Gastroesophageal sphincter (tissue), 4 donors: ENCODE measurements around the gene CAMK2N1. TPM values are rescaled to one million over a fixed set of nuclear protein-coding genes. Genes with fewer than 3 reads are reported as not detected.

Experiments
- ATAC-seq: fragments of 150-250 bp; one replicate; pipeline ENCODE4 v1.9.1; 2016; ENCODE audit warnings: mild to moderate bottlenecking, moderate library complexity
- H3K27ac ChIP-seq, 4 donors: fragments of 200-600 bp; sonication (generic) in 3 of 4; 1 replicate in 3 of 4; 2 replicates in 1 of 4; pipeline ENCODE4 v1.5.1; 2016 to 2019
- H3K27me3 ChIP-seq: fragments of 200-600 bp; sonication (generic); one replicate; pipeline ENCODE4 v1.5.1; 2019
- H3K36me3 ChIP-seq, 2 donors: fragments of 200-600 bp; sonication (generic); one replicate each; pipeline ENCODE4 v1.5.1; 2019; ENCODE audit warnings: control low read depth in 1 of 2
- H3K4me1 ChIP-seq, 3 donors: fragments of 200-600 bp; sonication (generic); 1 replicate in 2 of 3; 2 replicates in 1 of 3; pipeline ENCODE4 v1.5.1; 2016 to 2019; ENCODE audit warnings: control low read depth in 2 of 3
- H3K4me3 ChIP-seq, 2 donors: fragments of 200-600 bp; sonication (generic); one replicate each; pipeline ENCODE4 v1.5.1; 2019; ENCODE audit warnings: mild to moderate bottlenecking in 1 of 2, moderate library complexity in 1 of 2
- H3K9me3 ChIP-seq, 3 donors: fragments of 200-600 bp; sonication (generic); one replicate each; pipeline ENCODE4 v1.5.1; 2017 to 2019; ENCODE audit warnings: control low read depth in 2 of 3
- CTCF ChIP-seq, 4 experiments: fragments of 200-600 bp in 2 of 4; fragments of 450-650 bp in 2 of 4; sonication (generic) in 1 of 4; IDR thresholded peaks; one replicate each; pipeline ENCODE4 v1.5.1; 2017 to 2019; ENCODE audit warnings: antibody characterized with exemption in 4 of 4, mild to moderate bottlenecking in 2 of 4, moderate library complexity in 2 of 4
- EP300 ChIP-seq: sonication (generic); formaldehyde crosslinking; IDR thresholded peaks from one replicate; pipeline ENCODE4 v1.6.1; 2017; ENCODE audit warnings: antibody characterized with exemption, mild to moderate bottlenecking
- POLR2A ChIP-seq, 2 donors: fragments of 450-650 bp; IDR thresholded peaks; one replicate each; pipeline ENCODE4 v1.6.1; 2017; ENCODE audit warnings: antibody characterized with exemption in 2 of 2, mild to moderate bottlenecking in 2 of 2, moderate library complexity in 1 of 2
- POLR2AphosphoS5 ChIP-seq: sonication (generic); formaldehyde crosslinking; IDR thresholded peaks from one replicate; pipeline ENCODE4 v1.6.1; 2017; ENCODE audit warnings: antibody characterized with exemption
- WGBS, 2 donors: methylation state at CpG; one replicate each; pipeline ENCODE4 v1.1.5; 2018; ENCODE audit warnings: low coverage in 1 of 2; 5-methylcytosine and 5-hydroxymethylcytosine counted together
- total RNA-seq, 4 donors: library from RNA; depleted of rRNA; stranded (reverse); fragments of >200 nt; gene quantifications; one replicate each; pipeline ENCODE4 v1.1.0, GENCODE V29; 2016

CAMK2N1 gene
- total RNA-seq, 4 donors from 2014 or later: 18.2 to 29.6 (median 26.2) TPM

DNA sequence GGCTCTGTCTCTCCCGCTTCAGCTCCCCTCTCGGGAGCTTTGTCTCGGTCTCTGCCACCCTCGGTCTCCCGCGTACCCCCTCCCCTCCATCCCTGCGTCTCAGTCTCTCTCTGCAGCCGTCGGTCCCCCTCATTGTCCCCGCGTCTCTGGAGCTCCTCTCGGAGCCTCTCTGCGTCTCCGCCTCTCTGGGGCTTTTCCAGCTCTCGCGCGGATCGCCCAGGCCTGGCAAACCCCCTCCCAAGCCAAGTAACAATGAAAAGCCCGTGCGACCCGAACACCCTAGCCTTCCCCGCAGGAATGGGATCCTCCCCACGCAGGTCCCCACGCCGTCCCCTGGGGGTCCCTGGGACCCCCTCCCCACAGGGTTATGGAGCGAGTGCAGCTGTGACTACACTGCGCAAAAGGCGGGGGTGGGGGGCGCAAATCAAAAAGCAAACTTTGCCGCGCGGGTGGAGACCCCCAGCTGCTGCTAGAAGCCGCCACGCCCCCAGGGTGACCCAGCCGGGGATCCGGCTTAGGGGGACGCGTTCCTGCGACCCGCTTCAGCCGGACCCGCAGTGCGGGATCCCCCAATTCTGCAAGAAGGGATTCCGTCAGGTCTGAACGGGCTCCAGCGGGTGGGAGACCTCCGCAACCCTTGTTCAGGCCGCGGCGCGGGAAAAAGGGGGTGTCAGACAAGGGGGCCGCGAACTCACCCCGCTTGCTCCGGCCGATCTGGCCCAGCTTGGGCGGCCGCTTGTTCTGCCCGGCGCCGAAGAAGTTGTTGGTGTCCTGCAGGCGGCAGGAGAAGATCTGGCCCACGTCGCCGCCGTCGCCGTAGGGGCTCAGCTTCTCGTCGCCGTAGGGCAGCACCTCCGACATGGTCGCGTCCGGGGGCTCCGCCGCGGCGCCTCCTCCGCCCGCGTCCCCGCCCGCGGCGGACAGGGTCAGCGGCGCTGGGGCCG is 1.2 kb downstream of the CAMK2N1 start:
- TF ChIP-seq EP300: no peak
- TF ChIP-seq CTCF (IDR thresholded peaks at IDR 0.05): peak in 1 of 4 experiments; percentile 8
- peaks cover 26% of the 10 kb centered on the region for H3K27me3 ChIP-seq
- no peaks in the 10 kb centered on the region for H3K36me3 ChIP-seq
- peak overlapping the region; percentile 63 to 81 for H3K4me3 ChIP-seq
- no peaks in the 10 kb centered on the region for H3K9me3 ChIP-seq
- 3 to 4% methylated on average over 8 to 12 of the region's 89 CpGs for WGBS, 2 donors
- H3K4me1 ChIP-seq: peaks cover 0 to 54% (median 18%) of the 10 kb centered on the region in 3 donors
- no peak for ATAC-seq
- peak overlapping the region in 3 of 4 donors; percentile 94 to 96 (median 94) for H3K27ac ChIP-seq

DNA sequence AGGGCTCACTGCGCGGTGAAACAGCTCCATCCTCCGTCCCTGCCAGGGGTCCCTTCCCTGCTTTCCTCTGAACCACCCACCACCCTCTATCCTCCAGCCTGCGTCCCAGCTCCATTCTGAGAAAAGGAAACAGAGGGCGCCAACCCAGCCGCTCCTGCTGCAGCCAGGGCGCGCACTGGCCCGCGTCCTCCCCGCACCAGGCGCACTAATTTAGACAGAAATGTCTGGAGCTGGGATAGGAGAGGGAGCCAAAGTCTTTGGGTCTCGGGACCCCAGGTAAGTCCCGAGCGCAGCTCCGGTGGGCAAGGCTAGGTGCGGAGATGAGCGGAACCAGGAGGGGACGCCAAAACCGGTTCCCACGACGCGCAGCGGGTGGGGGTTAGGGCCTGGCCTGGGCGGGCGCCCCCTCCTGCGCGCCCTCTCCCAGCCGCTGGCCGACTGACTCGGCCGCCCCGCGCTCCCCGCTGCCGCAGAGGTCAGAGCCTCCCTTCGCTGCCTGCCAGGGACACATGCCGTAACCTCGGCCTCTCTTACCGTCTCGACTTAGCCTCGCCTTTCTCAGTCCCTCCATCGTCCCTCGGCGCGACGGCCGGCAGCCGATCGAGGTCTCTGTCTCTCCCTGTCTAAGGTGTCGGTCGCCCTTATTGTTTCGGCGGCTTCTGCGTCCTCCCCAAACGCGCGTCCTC is 2.0 kb downstream of the CAMK2N1 start:
- H3K9me3 ChIP-seq: no peaks in the 10 kb centered on the region
- TF ChIP-seq POLR2A (IDR thresholded peaks at IDR 0.05): no peak
- TF ChIP-seq EP300: no peak
- no peak for TF ChIP-seq POLR2AphosphoS5
- TF ChIP-seq CTCF (IDR thresholded peaks at IDR 0.05): peak in 1 of 4 experiments; percentile 32
- ATAC-seq: no peak
- H3K36me3 ChIP-seq: no peaks in the 10 kb centered on the region
- H3K4me3 ChIP-seq: peak overlapping the region; percentile 63 to 81
- H3K4me1 ChIP-seq: peaks cover 0 to 54% (median 18%) of the 10 kb centered on the region in 3 donors
- peaks cover 26% of the 10 kb centered on the region for H3K27me3 ChIP-seq
- H3K27ac ChIP-seq: peak overlapping the region in 3 of 4 donors; percentile 94 to 96 (median 94)
- WGBS, 2 donors: 1 to 3% methylated on average over 18 to 20 of the region's 58 CpGs

DNA sequence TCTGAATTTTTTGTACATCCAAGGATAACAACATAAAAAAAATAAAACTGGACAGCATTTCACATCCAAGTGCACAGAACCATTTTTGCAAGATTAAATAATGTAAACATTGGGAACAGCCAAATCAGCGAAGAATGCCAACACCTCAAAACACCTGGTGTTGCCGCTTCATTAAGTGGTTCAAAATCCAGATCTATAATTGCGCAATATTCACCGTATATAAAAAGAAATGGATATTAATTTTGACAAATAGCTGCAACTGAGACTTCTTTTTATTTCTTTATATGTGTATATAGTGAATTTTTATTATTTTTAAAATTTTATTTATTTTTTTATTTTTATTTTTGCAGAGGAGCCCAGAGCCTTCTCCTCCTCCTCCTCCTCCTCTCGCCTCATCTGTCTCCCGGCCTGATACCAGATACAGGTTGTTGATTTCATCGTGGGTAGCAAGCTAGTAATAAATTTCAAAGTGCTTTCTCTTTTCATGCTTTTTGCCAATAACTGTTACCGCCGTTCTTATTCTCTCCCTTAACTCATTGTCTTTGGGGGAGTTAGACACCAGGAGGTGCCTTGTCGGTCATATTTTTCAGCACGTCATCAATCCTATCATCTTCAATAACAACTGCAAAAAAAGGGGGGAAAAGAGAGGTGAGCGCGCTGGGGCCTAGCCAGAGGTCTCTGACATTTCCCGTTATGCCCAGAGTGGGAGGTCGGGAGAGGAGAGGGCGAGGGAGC is 2.7 kb downstream of the CAMK2N1 start:
- no peak for ATAC-seq
- H3K27me3 ChIP-seq: peaks cover 27% of the 10 kb centered on the region

More for the DNA sequence above, 2.7 kb downstream of the CAMK2N1 start:
- peak overlapping the region in 1 of 2 donors; percentile 81 for H3K4me3 ChIP-seq
- H3K9me3 ChIP-seq: no peaks in the 10 kb centered on the region
- WGBS, 2 donors: 57 to 61% methylated on average over 10 to 16 of the region's 16 CpGs
- H3K27ac ChIP-seq: peak overlapping the region in 3 of 4 donors; percentile 94 to 96 (median 94)
- H3K4me1 ChIP-seq: peaks cover 0 to 54% (median 18%) of the 10 kb centered on the region in 3 donors
- no peaks in the 10 kb centered on the region for H3K36me3 ChIP-seq
- no peak for TF ChIP-seq POLR2AphosphoS5
- TF ChIP-seq EP300: no peak
- TF ChIP-seq POLR2A (IDR thresholded peaks at IDR 0.05): no peak
- TF ChIP-seq CTCF (IDR thresholded peaks at IDR 0.05): no peak
